Activated naive CD4-positive, alpha-beta T cell treated with anti-CD3 and anti-CD28 coated beads, Interleukin-2, amount 50 U/mL, for 24 hours (primary cell): ENCODE measurements around the gene TIGD2.
"Not testable (repeated sequence)": the region's sequence is repeated elsewhere in the genome, so short reads cannot be mapped to it uniquely, and the experiment has no call there.

Experiments used
- H3K27ac Mint-ChIP-seq: one replicate; pipeline ENCODE4 v1.8.0; 2021; ENCODE audit warnings: mild to moderate bottlenecking, mixed read lengths
- H3K27me3 Mint-ChIP-seq: one replicate; pipeline ENCODE4 v1.8.0; 2021; ENCODE audit warnings: mixed read lengths
- H3K36me3 Mint-ChIP-seq: one replicate; pipeline ENCODE4 v1.8.0; 2021; ENCODE audit warnings: mixed read lengths
- H3K4me1 Mint-ChIP-seq: one replicate; pipeline ENCODE4 v1.8.0; 2021; ENCODE audit warnings: mixed read lengths
- H3K4me3 Mint-ChIP-seq: one replicate; pipeline ENCODE4 v1.8.0; 2021; ENCODE audit warnings: mild to moderate bottlenecking, mixed read lengths
- H3K9me3 Mint-ChIP-seq: one replicate; pipeline ENCODE4 v1.8.0; 2021; ENCODE audit warnings: mixed read lengths

Gene TIGD2

GRCh38 chr4:89137695-89138094 is 26.4 kb downstream of the TIGD2 start:
- H3K4me1 Mint-ChIP-seq: no peaks in the 10 kb centered on the region
- no peaks in the 10 kb centered on the region for H3K36me3 Mint-ChIP-seq
- no peaks in the 10 kb centered on the region for H3K27me3 Mint-ChIP-seq
- no peaks in the 10 kb centered on the region for H3K9me3 Mint-ChIP-seq
- no peak overlapping the region for H3K27ac Mint-ChIP-seq
- no peak overlapping the region for H3K4me3 Mint-ChIP-seq

- Mint-ChIP-seq H3K4me1 (no peaks in the 10 kb centered on the region), H3K27ac (no peak overlapping the region), H3K4me3 (no peak overlapping the region), H3K27me3 (no peaks in the 10 kb centered on the region), H3K9me3 (no peaks in the 10 kb centered on the region), H3K36me3 (no peaks in the 10 kb centered on the region)
These were observed 28.9 kb downstream of the TIGD2 start for GRCh38 chr4:89140168-89140759.

DNA sequence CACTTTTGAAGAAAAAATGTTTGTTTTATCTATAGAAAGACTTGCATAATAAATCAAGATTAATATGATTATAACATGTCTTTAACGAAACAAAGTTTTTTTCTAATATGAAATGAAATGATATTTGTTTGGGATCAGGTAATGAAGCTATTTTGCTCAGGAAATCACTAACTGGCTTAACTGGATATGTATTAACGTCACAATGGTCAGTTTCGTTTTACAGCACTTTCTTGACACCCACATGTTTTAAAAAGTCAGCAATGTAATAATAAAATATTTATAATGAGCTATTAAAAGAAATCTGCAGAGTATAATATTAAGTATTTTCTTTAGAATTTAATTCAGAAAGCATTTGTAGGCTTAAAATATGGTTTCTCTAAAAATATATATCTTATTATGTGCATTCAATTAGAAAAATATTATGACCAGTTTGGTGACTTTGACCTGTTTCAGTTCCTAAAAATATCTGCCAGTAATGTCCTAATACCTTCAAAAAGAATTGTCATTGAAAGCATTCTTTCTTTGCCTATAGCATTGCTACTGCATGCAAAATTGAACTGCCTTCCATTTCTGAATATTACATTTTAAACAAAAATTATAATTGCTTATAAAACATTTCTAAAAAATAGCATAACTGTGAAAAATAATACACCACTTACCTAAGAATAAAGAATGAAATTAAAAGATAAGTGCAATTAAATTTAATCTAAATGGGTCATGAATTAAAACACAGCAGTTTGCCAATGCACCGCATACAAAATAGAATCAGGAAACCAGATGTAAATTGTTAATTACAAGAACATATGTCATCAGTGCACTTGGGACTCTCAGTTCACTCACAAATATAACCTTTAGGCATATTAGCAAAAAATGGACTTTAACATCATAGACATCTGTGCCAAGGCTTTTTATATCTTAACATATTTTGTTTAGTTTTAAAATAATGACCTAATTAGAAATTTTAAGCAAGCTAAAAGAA is 31.6 kb downstream of the TIGD2 start:
- H3K4me1 Mint-ChIP-seq: no peaks in the 10 kb centered on the region
- H3K27me3 Mint-ChIP-seq: no peaks in the 10 kb centered on the region
- H3K9me3 Mint-ChIP-seq: no peaks in the 10 kb centered on the region

DNA sequence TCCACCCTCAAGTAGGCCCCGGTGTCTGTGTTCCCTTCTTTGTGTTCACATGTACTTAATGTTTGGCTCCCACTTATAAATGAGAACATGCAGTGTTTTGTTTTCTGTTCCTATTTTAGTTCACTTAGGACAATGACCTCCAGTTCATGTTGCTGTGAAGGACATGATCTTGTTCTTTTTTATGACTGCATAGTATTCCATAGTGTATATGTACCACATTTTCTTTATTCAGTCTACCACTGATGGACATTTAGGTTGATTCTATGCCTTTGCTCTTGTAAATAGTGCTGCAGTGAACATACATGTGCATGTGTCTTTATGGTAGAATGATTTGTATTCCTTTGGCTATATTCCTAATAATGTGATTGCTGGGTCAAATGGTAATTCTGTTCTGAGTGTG is 33.3 kb downstream of the TIGD2 start:
- H3K36me3 Mint-ChIP-seq, H3K4me1 Mint-ChIP-seq, H3K9me3 Mint-ChIP-seq, H3K4me3 Mint-ChIP-seq, H3K27me3 Mint-ChIP-seq, H3K27ac Mint-ChIP-seq: not testable (repeated sequence)

More for the DNA sequence above, 31.6 kb downstream of the TIGD2 start:
- Mint-ChIP-seq H3K4me3 (no peak overlapping the region), H3K27ac (no peak overlapping the region), H3K36me3 (no peaks in the 10 kb centered on the region)

DNA sequence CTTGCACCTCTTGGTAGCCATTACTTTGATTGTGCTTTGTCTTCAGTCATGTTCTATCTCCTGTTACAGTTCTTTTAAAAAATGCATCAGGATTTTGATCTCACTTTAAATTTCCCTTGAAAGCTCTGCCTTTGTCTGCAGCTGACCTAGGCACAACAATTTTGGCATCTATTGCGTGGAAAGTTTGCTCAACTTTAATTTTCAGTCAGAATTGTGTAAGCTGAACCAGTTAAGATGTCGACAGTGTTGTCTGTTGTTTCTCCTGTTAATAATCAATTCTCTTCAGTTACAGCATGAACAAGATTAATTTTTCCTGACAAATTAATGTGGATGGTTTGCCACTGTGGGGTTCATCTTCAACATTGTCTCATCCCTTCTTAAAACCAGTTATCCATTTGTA is 34.9 kb downstream of the TIGD2 start:
- H3K9me3 Mint-ChIP-seq: no peaks in the 10 kb centered on the region
- H3K4me3 Mint-ChIP-seq: no peak overlapping the region
- H3K27ac Mint-ChIP-seq: no peak overlapping the region
- peaks cover 3% of the 10 kb centered on the region for H3K27me3 Mint-ChIP-seq
- no peaks in the 10 kb centered on the region for H3K4me1 Mint-ChIP-seq
- peaks cover 1% of the 10 kb centered on the region for H3K36me3 Mint-ChIP-seq

- Mint-ChIP-seq H3K36me3 (peaks cover 3% of the 10 kb centered on the region), H3K27ac (no peak overlapping the region), H3K27me3 (peaks cover 4% of the 10 kb centered on the region), H3K4me3 (no peak overlapping the region), H3K9me3 (no peaks in the 10 kb centered on the region), H3K4me1 (no peaks in the 10 kb centered on the region)
These were observed 41.6 kb downstream of the TIGD2 start for GRCh38 chr4:89152972-89153371.

DNA sequence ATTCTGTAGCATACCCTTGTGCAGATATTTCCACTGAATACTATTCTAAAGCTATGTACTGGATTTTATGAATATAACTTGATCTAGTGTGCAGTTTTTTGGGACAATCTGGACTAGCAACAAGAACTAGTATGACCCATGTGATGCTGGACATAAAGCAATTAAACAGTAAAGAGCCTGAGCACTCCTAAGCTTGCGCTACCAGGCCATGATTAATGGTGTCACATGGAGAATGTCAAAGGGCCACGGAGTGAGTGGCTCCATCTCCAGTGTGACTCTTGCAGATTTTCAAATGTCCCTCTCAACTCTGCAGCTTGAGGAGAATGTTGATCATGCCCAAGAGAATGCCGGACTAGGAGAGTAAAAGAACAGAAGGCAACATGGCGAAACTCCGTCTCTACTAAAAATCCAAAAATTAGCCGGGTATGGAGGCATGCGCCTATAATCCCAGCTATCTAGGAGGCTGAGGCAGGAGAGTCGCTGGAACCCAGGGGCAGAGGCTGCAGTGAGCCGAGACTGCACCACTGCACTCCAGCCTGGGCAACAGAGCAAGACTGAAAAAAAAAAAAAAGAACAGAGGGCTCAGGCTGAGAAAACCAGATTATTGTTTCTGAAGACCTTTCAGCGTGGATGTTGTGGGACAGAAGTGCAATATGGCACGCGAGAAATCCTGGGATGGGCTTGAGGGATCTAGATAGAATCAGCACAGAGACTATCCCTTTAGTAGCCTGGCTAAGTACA is 45.0 kb downstream of the TIGD2 start:
- Mint-ChIP-seq H3K36me3 (peaks cover 2% of the 10 kb centered on the region), H3K27ac (no peak overlapping the region), H3K4me1 (no peaks in the 10 kb centered on the region), H3K4me3 (no peak overlapping the region), H3K27me3 (peaks cover 2% of the 10 kb centered on the region), H3K9me3 (no peaks in the 10 kb centered on the region)

GRCh38 chr4:89157488-89158024 is 46.2 kb downstream of the TIGD2 start:
- Mint-ChIP-seq H3K27ac (no peak overlapping the region), H3K9me3 (no peaks in the 10 kb centered on the region), H3K36me3 (no peaks in the 10 kb centered on the region), H3K4me1 (no peaks in the 10 kb centered on the region), H3K27me3 (peaks cover 2% of the 10 kb centered on the region), H3K4me3 (no peak overlapping the region)

DNA sequence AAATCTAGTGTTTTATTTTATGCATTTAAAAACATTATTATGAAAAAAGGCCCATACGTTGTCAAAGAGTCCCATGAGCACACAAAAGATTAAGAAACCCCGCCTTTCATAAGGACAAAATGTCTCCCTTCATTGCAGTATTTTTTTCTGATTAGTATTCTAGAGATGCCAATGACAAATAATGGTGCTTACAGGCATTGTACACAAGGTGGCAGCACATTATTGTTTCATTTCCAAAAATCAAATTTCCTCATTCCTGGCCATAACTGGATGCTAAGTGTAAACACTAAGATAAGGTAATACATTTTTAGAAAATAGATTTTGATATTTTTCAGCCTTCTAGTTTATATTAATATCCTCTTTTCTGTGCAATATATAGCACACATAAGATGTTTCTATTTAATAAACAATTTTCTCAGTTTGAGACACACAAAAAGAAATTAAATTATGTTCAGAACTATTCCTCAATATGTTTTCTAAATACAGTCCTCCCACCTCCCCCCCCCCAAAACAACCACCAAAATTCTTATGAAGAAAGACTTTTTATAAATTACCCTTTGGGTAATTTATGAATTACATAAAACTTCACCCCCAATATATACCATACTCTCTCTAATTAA is 47.7 kb downstream of the TIGD2 start:
- no peaks in the 10 kb centered on the region for H3K9me3 Mint-ChIP-seq
- H3K27ac Mint-ChIP-seq: no peak overlapping the region
- no peak overlapping the region for H3K4me3 Mint-ChIP-seq
- H3K36me3 Mint-ChIP-seq: no peaks in the 10 kb centered on the region
- peaks cover 2% of the 10 kb centered on the region for H3K27me3 Mint-ChIP-seq
- no peaks in the 10 kb centered on the region for H3K4me1 Mint-ChIP-seq

- H3K27ac Mint-ChIP-seq: no peak overlapping the region
These were observed 49.5 kb downstream of the TIGD2 start for GRCh38 chr4:89160806-89161205.

DNA sequence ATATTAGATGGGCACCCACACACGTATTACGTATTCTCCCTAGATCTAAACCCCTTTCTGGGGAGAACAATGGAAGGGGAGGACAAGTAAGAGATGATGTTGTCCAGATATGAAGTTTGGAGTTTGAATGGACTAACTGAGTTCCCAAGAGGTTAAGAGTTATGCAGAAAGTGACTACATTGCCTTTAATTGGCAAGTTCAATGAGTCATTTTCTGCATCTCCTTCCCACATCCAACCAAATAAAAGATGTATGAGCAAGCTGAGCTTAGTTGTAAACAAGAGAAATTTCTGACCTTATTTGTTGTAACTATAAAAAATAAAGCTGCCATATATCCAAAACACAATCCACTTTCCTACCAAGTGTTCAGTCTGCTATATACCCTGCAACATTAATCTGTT is 50.5 kb downstream of the TIGD2 start:
- H3K27me3 Mint-ChIP-seq: no peaks in the 10 kb centered on the region
- no peaks in the 10 kb centered on the region for H3K36me3 Mint-ChIP-seq
- H3K4me3 Mint-ChIP-seq: no peak overlapping the region
- H3K27ac Mint-ChIP-seq: no peak overlapping the region
- H3K4me1 Mint-ChIP-seq: no peaks in the 10 kb centered on the region
- H3K9me3 Mint-ChIP-seq: no peaks in the 10 kb centered on the region

More at GRCh38 chr4:89160806-89161205, 49.5 kb downstream of the TIGD2 start:
- Mint-ChIP-seq H3K9me3 (no peaks in the 10 kb centered on the region), H3K4me3 (no peak overlapping the region), H3K4me1 (no peaks in the 10 kb centered on the region), H3K27me3 (peaks cover 2% of the 10 kb centered on the region), H3K36me3 (no peaks in the 10 kb centered on the region)

GRCh38 chr4:89162496-89162895 is 51.2 kb downstream of the TIGD2 start:
- Mint-ChIP-seq H3K27ac (no peak overlapping the region), H3K9me3 (no peaks in the 10 kb centered on the region), H3K27me3 (no peaks in the 10 kb centered on the region), H3K36me3 (no peaks in the 10 kb centered on the region), H3K4me1 (no peaks in the 10 kb centered on the region), H3K4me3 (no peak overlapping the region)

- no peaks in the 10 kb centered on the region for H3K27me3 Mint-ChIP-seq
- H3K4me3 Mint-ChIP-seq: no peak overlapping the region
- no peaks in the 10 kb centered on the region for H3K36me3 Mint-ChIP-seq
- no peaks in the 10 kb centered on the region for H3K9me3 Mint-ChIP-seq
- no peaks in the 10 kb centered on the region for H3K4me1 Mint-ChIP-seq
- H3K27ac Mint-ChIP-seq: no peak overlapping the region
These were observed 51.7 kb downstream of the TIGD2 start for GRCh38 chr4:89162987-89163386.

DNA sequence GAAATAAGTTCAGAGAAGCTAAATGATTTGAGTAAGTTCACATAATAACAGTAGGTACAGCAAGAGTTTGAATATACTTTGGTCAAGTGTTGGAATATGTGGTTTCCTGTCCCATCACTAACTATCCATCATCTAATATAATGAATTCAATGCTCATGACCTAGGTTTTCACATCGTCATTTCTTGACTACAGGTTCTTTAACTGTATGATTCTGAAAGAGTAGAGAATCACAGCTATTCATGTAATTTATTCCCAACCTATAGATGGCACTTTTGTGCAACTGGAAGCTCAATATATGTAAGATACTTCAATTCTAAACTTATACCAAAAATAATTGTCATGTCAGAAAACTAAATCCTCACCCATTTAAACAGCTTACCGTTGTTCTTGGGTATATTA is 53.1 kb downstream of the TIGD2 start:
- no peaks in the 10 kb centered on the region for H3K4me1 Mint-ChIP-seq
- H3K36me3 Mint-ChIP-seq: no peaks in the 10 kb centered on the region
- no peak overlapping the region for H3K4me3 Mint-ChIP-seq
- H3K27me3 Mint-ChIP-seq: no peaks in the 10 kb centered on the region
- no peak overlapping the region for H3K27ac Mint-ChIP-seq
- H3K9me3 Mint-ChIP-seq: no peaks in the 10 kb centered on the region
